T-helper 1 cell (primary cell): ENCODE data around the gene TUBG2.
"Not testable (repeated sequence)": the region's sequence is repeated elsewhere in the genome, so short reads cannot be mapped to it uniquely, and the experiment has no call there.

Experiments
- DNase-seq, 5 donors: peaks; one replicate each; pipeline ENCODE4 v3.0.0-alpha.2; 2012 to 2020
- total RNA-seq, 4 donors: gene quantifications; one replicate each; lab custom pipeline; 2026; lab: John Stamatoyannopoulos, UW

The TUBG2 gene
- 5.4 to 12.0 (median 8.2) reads per million in 4 donors for total RNA-seq

DNA sequence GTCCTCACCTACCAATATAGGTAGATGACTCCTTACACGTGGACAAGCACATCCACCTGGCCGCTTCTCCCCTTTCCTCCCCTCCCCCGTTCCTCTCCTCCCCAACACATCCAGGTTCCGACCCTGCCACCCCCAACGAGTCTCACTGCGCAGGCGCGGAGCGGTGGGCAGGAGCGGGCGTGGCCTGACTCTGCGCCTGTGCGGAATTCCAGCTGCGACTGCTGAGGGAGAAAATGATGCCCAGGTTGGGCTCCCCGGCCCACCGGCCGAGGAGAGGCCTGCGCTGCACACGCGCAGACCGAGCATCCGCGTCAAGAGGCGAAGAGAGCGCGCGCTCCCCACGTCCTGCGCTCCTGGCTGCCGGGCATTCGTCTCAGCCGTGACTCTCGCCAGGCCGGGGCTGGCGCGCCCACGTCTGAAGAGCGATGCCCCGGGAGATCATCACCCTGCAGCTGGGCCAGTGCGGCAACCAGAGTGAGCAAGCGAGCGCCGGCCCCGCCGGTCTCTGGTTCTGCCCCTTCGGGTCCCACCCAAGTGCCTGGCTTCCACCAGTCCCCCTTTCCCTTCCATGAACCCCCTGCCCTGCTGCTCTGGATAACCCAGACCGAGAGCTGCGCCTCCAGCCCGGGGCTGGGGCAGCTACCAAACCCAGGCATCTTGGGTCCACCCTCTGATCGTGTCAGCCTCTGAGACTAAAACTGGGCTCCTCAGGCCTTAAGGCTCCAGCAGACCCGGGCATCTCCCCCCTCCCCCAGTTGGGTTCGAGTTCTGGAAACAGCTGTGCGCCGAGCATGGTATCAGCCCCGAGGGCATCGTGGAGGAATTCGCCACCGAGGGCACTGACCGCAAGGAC is at the start of gene TUBG2:
TSS of gene TUBG2 (plus strand) at position 206 of the 853 bp plus-strand sequence. CDS start at position 426, 220 bp downstream.
- DNase-seq: peak in 4 of 5 donors; percentile 47 to 64 (median 60)

DNA sequence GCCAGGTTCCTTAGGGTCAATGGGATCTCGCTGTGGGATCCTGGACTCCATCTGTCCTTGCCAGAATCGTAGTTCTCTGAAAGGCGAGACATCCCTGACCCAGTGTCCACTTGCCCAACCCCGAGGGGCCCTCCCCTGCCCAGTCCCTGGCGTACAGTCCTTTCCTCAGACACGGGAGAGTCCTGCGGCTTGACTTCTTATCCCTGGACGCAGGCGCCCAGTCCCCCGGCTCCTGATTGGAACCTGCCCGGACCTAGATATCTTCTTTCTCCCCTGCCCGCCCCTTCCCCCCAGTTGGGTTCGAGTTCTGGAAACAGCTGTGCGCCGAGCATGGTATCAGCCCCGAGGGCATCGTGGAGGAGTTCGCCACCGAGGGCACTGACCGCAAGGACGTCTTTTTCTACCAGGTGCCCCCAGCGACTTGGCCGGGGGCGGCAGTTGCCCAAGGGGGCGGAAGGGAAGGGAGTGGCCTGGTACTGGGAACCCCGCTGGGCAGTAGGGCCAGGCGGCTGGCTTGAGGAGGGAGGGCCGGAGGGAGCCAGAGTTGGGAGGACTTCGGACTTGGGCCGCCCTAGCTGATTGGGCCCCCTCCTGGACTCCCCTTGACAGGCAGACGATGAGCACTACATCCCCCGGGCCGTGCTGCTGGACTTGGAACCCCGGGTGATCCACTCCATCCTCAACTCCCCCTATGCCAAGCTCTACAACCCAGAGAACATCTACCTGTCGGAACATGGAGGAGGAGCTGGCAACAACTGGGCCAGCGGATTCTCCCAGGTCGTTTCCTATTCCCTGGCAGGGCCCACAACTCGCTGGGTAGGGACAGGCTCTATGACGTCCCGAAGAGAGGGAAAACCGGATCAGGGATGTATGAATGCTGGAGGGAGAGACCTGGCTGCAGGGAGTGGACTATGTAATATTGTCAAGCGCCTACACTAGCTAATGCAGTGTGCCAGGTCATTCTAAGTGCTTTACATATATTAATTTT is 49.0 kb upstream of the TUBG2 start:
- peak in 2 of 5 donors; percentile 4 to 7 for DNase-seq

DNA sequence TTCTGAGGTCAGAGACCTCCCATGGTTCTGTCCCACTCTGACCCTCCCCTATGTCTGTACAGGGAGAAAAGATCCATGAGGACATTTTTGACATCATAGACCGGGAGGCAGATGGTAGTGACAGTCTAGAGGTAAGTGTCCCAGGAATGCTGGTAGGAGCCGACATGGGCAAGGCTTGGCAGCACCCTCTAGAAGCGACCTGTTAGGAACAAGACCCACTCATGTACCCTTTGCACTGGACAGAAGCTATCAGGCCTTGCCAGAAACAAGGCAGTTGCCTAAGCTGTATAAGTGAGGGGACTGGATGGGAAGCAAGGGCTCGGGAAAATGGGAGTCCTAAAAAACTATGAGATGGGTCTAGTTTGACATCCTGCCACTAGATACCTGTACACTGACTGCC is 47.1 kb upstream of the TUBG2 start:
- DNase-seq: no peak

DNA sequence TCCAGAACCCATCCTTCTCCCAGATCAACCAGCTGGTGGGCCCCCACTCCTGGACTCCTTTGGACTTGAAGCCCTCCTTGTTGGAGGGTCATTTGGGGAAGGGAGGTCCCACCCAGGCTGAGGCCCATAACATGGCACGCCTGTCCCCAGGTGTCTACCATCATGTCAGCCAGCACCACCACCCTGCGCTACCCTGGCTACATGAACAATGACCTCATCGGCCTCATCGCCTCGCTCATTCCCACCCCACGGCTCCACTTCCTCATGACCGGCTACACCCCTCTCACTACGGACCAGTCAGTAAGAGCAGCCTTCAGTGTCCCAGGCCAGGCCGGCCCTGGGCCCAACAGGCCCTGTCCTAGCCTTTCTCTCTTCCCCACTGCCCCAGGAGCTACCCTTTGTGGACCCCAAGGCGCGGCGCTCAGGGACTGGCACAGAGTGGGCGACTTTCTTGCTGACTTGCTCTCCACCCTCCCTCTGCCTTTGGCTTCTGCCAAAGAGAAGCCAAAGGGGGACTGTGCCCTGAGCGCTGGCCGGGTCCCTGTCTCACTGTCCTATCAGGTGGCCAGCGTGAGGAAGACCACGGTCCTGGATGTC is 45.3 kb upstream of the TUBG2 start:
- no peak for DNase-seq

DNA sequence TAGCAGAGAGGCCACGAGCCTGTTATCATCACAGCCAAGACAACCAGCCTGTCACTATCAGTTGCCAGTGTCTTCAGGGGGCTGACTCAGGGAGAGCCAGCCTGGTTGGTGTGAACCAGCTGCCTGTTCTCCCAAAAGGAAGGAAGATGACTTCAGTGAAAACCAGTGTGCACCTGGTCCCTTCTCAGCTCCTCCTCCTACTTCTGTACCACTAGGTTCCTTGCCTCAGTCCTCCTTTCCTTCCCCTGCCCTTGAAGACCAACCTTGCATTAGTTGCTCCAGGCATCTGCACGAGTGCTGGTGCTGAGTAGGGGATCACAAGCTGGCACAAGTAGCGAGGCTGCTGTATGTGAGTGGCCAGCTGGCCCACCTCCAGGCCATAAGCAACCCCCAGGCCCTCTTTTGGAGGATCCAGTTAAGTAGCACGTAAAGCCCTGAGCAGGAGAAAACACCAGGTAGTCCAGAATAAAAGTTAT is 41.1 kb upstream of the TUBG2 start:
- no peak for DNase-seq

DNA sequence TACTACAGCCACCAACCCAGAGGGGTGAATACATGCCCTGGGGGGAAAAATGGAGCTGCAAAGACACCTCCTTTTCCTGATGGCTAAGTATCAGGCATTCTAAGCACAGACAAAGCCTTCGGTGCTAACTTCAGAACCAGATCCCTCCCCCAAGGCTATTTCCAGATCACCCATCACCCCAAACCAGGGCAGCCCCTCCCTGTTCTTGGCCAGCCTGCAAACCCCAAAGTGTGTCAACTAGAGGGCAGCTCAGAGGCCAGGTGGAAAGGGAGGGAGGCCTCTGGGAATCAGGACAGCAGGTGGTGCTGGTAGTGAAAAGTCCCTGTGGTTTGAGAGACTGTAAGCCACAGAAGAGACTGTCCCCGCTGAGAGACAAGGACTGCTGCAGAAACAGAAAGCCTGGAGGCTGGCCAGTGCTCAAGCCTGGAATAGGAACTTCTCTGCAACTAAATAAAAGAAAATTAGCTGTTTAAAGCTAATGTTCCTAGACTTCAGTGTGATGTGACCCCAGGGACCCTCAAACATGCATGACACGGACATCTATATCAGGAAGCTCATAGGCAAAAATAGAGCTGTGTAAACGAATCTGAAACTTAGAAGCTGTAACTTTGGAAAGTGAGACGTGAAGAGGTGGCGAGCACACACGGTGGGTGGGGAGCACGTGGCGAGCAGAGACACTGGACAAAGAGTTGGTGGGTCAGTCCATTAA is 40.5 kb upstream of the TUBG2 start:
- peak in 1 of 5 donors; percentile 10 for DNase-seq

DNA sequence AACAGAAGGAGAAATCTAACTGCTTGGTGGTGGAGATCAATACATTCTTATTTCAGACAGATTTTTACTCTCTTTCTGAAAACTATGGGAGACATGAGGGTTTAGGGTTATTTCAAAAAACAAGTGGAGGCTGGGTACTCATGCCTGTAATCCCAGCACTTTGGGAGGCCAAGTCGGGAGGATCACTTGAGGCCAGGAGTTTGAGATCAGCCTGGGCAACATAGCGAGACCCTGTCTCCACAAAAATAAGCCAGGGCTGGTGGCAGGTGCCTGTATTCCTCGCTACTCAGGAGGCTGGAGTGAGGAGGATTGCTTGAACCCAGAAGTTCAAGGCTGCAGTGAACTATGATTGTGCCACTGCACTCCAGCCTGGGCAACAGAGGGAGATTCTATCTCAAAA is 37.1 kb upstream of the TUBG2 start:
- DNase-seq: not testable (repeated sequence)

DNA sequence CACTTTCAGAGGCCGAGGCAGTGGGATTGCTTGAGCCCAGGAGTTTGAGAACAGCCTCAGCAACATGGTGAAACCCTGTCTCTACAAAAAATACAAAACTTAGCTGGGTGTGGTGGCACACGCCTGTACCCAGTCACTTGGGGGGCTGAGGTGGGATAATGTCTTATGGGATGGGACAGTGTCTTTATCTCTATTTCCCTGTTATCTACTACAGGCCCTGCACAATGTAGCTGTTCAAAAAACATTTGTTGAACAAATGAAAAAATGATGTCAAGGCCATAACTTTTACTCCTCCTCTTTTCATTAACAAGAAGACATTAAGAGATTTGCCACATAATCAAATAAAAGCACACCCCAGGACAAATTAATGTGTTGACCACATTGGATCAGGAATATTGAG is 35.8 kb upstream of the TUBG2 start:
- DNase-seq: no peak

DNA sequence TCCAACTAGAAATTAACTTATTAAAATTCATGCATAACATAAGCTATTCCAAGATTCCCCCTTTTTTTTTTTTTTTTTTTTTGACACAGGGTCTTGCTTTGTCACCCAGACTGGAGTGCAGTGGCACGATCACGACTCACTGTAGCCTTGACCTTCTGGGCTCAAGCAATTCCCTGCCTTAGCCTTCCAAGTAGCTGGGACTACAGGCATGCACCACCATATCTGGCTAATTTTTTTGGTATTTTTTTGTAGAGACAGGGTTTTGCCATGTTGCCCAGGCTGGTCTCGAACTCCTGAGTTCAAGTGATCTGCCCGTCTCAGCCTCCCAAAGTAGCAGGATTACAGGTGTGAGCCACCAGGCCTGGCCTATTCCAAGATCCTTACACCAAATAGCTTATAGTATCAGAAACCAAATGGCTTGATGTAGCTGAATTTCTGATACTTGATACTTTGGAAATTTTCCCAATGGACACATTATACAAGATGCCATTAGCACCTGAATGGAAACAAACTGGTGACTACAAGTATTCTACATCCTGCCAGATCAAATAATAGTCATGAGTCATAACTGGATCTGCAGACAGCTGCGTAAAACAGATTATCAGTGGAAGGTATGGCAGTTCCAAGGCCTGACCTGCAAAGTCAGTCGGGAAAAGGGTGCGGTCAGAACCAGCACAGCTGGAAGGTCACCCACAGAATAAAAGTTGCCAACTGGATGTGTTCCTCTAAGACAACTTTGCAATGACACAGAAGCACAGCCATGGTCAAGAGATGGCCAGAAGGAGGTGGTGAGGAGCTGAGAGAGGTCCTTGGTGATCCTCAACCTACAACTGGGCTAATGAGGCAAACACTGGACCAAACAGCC is 35.1 kb upstream of the TUBG2 start:
- peak in 1 of 5 donors; percentile 15 for DNase-seq

DNA sequence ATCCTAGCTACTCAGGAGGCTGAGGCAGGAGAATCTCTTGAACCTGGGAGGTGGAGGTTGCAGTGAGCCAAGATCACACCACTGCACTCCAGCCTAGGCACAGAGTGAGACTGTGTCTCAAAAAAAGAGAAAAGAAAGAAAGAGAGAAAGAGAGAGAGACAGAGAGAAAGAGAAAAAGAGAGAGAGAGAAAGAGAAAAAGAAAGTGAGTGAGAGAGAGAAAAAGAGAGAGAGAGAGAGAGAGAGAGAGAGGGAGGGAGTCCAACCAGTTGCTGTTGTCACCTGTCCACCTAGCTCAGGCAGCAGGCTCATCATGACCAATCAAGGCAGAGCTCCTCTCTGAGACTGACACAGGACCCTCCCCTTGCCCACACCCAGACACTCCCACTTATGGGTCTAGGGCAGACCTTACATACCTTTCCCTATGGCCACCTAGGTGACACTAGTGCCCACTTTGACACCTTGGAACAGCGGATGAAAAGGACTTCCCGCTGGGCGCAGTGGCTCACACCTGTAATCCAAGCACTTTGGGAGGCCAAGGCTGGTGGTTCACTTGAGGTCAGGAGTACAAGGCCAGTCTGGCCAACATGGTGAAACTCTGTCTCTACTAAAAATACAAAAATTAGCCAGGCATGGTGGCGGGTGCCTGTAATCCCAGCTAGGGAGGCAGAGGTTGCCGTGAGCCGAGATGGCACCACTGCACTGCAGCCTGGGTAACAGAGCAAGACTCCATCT is 31.9 kb upstream of the TUBG2 start:
- not testable (repeated sequence) for DNase-seq

DNA sequence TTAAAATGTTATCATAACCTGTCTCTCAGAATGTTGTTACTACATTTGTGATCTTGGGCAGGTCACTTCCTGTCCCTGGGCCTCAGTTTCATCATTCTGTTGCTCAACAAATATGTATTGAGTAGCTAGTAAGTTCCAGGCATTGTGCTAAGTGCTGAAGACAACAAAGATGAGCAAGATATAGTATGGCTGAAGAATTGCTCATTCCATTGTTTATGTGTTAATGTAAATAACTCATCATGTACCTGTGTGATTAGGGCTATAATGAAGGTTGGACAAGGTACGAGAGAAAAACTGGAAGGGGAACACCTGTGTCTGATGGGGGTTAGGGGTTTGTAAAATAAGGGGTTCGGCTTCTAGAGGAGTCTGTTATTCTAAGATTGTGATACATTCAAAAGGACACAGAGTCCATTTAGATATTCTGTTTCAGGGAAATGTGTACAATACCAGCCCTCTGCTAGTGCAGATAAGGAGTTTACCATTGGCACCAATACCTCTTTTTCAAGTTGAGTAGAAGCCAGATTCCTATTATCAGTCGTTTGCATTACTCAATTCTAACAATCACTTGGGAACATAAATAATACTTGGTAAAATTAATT is 29.6 kb upstream of the TUBG2 start:
- DNase-seq: no peak

DNA sequence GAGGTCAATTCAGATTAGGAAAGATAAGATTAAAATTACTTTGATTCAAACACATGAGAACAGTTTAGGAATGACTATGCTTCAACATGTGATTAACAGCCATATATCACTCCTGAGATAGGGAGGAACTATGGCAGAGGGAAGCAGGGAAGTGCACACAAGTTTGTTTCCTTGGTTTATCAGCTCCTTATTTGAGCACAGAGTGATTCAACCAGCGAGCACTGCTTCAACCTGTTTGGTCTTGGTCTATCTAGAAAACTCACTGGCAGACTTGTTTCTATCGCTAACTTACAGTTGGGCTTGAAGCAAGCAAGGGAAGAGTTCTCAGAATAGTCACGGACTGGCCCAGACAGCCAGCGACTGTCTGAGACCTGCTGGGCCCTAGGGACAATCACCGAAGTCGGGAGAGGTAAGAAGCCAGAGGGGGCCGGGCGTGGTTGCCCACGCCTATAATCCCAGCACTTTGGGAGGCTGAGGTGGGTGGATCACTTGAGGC is 26.1 kb upstream of the TUBG2 start:
- DNase-seq: no peak

DNA sequence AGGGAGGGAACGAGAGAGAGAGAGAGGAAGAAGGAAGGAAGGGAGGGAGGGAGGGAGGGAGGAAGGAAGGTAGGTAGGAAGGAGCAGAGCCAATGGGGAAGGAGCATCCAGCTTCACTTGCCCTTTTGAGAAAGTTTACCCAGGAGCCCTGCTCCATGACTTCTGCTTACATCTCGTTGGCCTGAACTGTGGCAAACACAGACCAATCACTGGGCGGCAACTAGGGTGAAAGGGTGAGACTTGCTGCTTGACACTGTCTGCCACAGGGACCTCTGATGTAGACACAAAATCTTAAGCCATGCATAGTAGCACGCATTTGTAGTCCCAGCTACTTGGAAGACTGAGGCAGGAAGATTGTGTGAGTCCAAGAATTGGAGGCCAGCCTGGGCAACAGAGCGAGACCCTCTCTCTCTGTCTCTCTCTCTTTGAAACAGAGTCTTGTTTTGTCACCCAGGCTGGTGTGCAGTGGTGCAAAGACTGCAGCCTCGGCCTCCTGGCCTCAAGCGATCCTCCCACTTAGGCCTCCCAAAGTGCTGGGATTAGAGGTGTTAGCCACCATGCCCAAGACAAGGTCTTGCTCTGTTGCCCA is 19.5 kb upstream of the TUBG2 start:
- no peak for DNase-seq

DNA sequence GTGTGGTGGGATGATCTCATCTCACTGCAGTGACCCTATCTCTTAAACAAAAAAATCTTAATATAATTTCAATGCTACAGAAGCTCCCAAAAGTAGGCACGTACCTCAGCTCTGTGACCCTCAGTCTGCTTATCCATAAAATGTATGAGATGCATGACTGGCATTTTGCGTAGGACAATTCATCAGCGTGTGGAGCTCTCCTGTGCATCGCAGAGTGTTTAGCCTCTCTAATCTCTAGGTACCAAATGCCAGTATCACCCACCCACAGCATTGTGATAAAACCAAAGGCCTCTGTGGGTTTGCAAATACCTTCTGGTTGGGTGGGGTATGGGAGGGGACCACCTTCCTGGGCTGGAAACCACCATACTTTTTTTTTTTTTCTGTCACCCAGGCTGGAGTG is 19.0 kb upstream of the TUBG2 start:
- DNase-seq: no peak

DNA sequence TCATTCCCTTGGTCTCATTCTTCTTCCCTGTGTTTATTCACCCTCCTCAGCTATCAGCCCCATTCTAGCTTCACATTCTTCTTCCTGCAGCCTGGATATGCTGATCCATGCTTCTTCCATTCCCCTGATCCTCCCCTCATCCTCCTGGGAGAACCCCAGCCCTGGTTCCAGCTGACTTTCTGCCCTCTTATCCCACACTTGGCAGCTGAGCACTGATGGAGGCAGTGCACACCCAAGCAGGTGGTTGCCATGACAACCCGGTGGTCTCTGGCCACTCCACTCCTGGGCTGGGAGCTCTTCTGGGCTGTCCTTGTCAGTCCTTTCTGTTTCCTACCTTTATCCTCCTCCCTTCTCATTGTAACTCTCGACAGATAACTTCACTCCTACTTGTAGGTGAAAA is 16.7 kb upstream of the TUBG2 start:
- no peak for DNase-seq

DNA sequence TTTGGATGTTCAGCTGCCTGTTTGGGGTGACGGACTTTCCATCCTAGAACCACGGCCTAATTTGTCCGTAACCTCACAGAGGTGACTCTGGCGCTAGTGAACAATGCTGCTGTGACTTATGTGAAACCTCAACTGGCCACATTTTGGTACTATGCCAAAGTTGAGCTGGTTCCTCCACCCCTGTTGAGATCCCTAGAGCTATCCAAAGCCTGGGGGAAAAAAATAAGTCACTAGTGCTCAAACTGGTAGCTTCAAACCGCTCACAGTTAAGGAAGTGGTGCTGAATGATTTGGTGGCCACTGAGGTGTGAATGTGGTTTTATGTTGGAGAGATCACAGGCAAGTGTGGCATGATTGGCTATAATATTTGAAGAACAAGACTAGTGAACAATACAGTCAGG is 11.3 kb upstream of the TUBG2 start:
- no peak for DNase-seq

DNA sequence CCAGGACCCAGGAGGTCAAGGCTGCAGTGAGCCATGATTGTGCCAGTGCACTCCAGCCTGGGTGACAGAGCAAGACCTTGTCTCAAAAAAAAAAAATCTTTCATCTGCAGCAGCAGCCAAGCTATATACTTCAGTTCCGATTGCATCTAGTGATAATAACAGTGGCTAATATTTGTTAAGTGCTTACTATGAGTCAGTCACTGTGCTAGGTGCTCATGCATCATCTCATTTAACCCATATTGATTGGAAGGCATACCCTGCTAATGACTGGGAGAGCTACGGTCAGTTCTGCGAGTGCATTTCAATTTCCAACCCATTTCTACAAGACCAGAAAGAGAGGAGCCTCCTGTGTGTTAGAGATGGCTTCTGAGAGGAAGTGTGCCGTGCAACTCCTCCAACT is 7.7 kb upstream of the TUBG2 start:
- no peak for DNase-seq

DNA sequence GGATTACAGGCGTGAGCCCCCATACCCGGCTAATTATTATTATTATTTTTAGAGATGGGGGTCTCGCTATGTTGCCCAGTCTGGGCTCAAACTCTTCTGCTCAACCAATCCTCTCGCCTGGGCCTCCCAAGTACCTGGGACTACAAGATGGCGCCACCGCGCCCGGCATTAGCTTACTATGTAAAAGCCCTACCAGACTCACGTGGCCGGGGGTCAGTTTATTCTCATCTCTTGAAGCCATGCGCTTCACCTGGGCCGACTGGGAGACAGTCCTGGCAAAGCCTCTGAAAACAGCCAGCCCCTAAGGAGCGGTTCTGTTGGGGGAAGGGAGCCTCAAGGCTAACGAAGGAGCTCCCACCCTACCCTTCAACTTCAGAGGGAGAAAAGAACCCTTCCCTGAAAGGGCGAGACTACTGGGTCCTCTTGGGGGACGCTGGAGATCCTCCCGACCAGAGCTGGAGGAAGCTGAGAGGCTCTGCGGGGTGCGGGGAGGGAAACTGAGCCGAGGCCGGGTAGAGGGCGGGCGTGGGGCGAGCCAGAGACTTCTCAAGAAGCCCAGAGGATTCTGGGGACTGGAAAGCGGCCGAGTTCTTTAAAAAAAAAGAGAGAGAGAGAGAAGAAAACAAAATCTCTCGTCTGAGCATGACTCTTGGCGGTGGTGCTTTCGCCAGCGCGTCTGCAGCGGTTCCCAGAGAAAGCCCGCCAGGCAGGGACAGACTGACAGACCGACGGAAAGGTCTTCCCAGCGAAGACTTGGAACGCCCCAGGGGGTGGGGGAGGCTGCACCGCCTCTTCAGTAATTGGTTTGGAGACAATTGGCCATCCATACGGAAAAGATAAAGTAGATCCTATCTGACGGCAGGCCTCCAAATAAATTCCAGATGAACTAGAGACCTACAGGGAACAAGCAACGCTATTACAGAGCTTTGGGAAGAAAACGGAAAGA is 5.6 kb upstream of the TUBG2 start:
- DNase-seq: no peak
